A673 (cell line): ENCODE measurements around the gene ABHD16B. TPM values are rescaled to one million over a fixed set of nuclear protein-coding genes. Genes with fewer than 3 reads are reported as not detected.

Source experiments
- BruUV-seq: library from RNA; stranded (reverse); fragments of 400-500 nt; replicated peaks from 2 replicates; lab custom pipeline; 2021; lab: Mats Ljungman, UMichigan
- CTCF ChIA-PET: fragments of 300-600 bp; sonication (Branson Sonifier 250); formaldehyde crosslinking; loops from one replicate; lab custom pipeline; 2022; ENCODE audit warnings: antibody characterized with exemption; lab: Charles Lee
- POLR2A ChIA-PET: fragments of 300-600 bp; sonication (Branson Sonifier 250); formaldehyde crosslinking; loops from one replicate; lab custom pipeline; 2022; ENCODE audit warnings: antibody characterized with exemption; ENCODE audit not compliant: low non-redundant PET; lab: Charles Lee
- DNase-seq: peaks from one replicate; pipeline ENCODE4 v3.0.0-alpha.2; 2015; ENCODE audit warnings: low spot score
- H3K27ac ChIP-seq: fragments of 200-600 bp; sonication (generic); 2 replicates; pipeline ENCODE4 v1.5.1; 2016; ENCODE audit warnings: mixed run types, low read depth, mild to moderate bottlenecking, mixed read lengths, antibody characterized with exemption, low read length; ENCODE audit not compliant: poor library complexity, severe bottlenecking
- H3K27me3 ChIP-seq: fragments of 200-600 bp; sonication (generic); replicated peaks from 2 replicates; pipeline ENCODE4 v1.6.1; 2017; ENCODE audit warnings: mixed run types, low read depth, mild to moderate bottlenecking, mixed read lengths, antibody characterized with exemption, low read length; ENCODE audit not compliant: insufficient read depth, poor library complexity
- H3K36me3 ChIP-seq: fragments of 200-600 bp; sonication (generic); 2 replicates; pipeline ENCODE4 v1.6.1; 2016; ENCODE audit warnings: mixed run types, mild to moderate bottlenecking, mixed read lengths, antibody characterized with exemption, low read length; ENCODE audit not compliant: insufficient read depth, poor library complexity, severe bottlenecking
- H3K4me1 ChIP-seq: fragments of 200-600 bp; sonication (generic); 2 replicates; pipeline ENCODE4 v1.6.1; 2017; ENCODE audit warnings: mixed run types, mild to moderate bottlenecking, mixed read lengths, antibody characterized with exemption, low read length; ENCODE audit not compliant: insufficient read depth, poor library complexity, severe bottlenecking
- H3K4me3 ChIP-seq: fragments of 200-600 bp; sonication (generic); 2 replicates; pipeline ENCODE4 v1.5.1; 2016; ENCODE audit warnings: low read depth, mixed run types, mild to moderate bottlenecking, mixed read lengths, low read length; ENCODE audit not compliant: poor library complexity, severe bottlenecking
- H3K9me3 ChIP-seq: fragments of 200-600 bp; sonication (generic); 2 replicates; pipeline ENCODE4 v1.6.1; 2016; ENCODE audit warnings: mixed run types, low read depth, mild to moderate bottlenecking, mixed read lengths, antibody characterized with exemption, low read length; ENCODE audit not compliant: poor library complexity, severe bottlenecking
- EZH2 ChIP-seq: fragments of 200-600 bp; sonication (generic); IDR thresholded peaks from 2 replicates; pipeline ENCODE4 v1.6.1; 2017; ENCODE audit warnings: borderline replicate concordance, low read depth, mild to moderate bottlenecking, mixed read lengths, antibody characterized with exemption, low read length; ENCODE audit not compliant: poor library complexity, severe bottlenecking
- intact Hi-C: fragments of 100-400 bp; cut with micrococcal nuclease; formaldehyde crosslinking; loops from one replicate; pipeline ENCODE4 v1.10.0; 2022; ENCODE audit not compliant: unreplicated experiment
- total RNA-seq: library from RNA; stranded (reverse); gene quantifications from 2 replicates; pipeline ENCODE4 v1.2.3, GENCODE V29; 2021
- TF ChIP-seq, protein P1 (sequence below): fragments of 300-800, 200-600 bp; sonication (generic); conservative IDR thresholded peaks from 2 replicates; pipeline ENCODE4 v1.5.1; 2017; ENCODE audit warnings: low read depth, mild to moderate bottlenecking, antibody characterized with exemption, low read length, moderate library complexity, mixed read lengths

Gene ABHD16B
- total RNA-seq, 1 experiment from 2014 or later = not detected

DNA sequence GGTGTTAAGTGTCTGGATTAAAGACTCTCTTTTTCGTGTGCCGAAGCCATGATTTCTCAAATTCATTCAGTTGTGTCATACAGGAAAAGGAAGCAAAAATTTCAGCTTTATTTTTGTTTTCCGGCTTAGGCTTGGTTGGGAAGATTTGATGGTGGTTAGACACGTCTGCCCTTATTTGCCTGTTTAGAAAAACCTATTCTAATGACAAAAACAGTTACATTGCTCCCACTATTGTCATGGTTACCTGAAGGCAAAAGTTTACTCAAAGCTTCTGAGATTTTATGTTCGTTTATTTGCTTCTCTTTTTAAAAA, 34.6 kb downstream of the ABHD16B start:
- intact Hi-C loops = no loop called here

DNA sequence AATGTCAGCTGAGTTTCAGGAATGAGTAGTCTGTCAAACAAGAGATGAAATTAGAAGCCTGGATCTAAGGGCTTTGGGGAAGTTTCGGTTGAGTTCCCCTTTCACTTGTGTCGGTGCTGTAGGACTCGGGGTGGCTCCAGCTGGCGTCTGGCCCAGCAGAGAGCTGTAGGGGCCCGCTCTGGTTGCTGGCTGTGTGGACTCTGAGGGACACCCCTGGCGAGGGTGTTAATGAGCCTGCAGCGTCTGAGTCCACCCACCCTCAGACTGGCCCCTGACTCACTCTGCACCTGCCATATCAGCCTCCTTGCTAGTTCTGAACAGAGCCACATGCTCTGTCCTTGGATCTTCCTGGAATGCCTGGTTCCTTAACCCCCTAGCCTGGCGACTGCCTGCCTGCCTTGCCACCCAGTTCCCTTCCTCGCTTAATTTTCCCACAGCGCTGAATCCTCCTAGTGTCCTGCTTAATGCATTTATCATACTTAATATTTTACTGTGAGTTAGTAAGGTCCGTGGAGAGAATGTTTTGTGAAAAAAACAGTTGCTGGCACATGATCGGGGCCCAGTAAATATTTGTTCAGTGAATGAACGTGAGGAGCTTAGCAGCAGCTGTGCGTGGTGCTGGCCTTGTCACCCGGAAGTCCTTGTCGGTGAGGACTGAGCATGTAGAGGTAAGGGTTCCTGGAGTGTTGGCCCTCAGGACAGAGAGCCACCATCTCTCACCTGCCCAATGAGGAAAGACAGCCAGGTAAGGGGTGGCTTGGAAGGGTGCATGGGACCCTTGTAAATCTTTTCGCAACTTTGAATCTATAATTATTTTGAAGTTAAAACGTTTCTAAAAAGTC, 35.2 kb downstream of the ABHD16B start:
- intact Hi-C loops = no loop called here
- DNase-seq = no peak
- no peaks in the 10 kb centered on the region for H3K9me3 ChIP-seq
- peaks cover 9% of the 10 kb centered on the region for H3K4me1 ChIP-seq
- no peaks in the 10 kb centered on the region for H3K36me3 ChIP-seq
- peak overlapping the region; percentile 67 for H3K4me3 ChIP-seq
- no peak for TF ChIP-seq EZH2
- TF ChIP-seq, protein P1, sequence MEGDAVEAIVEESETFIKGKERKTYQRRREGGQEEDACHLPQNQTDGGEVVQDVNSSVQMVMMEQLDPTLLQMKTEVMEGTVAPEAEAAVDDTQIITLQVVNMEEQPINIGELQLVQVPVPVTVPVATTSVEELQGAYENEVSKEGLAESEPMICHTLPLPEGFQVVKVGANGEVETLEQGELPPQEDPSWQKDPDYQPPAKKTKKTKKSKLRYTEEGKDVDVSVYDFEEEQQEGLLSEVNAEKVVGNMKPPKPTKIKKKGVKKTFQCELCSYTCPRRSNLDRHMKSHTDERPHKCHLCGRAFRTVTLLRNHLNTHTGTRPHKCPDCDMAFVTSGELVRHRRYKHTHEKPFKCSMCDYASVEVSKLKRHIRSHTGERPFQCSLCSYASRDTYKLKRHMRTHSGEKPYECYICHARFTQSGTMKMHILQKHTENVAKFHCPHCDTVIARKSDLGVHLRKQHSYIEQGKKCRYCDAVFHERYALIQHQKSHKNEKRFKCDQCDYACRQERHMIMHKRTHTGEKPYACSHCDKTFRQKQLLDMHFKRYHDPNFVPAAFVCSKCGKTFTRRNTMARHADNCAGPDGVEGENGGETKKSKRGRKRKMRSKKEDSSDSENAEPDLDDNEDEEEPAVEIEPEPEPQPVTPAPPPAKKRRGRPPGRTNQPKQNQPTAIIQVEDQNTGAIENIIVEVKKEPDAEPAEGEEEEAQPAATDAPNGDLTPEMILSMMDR = no peak
- peak overlapping the region; percentile 48 for H3K27ac ChIP-seq
- H3K27me3 ChIP-seq = no peaks in the 10 kb centered on the region
- CTCF ChIA-PET = no interaction called here
- POLR2A ChIA-PET = no interaction called here
- BruUV-seq = no TSS peak

More for the DNA sequence above, 34.6 kb downstream of the ABHD16B start:
- ChIA-PET CTCF (no interaction called here), POLR2A (interaction anchor here (0.5 kb wide), 1 partner anchor 387 kb away, joined by 12 read pairs; no protein-coding TSS in a partner anchor)
- TSS peak; percentile 46 for BruUV-seq
- peak overlapping the region; percentile 67 for H3K4me3 ChIP-seq
- peak overlapping the region; percentile 48 for H3K27ac ChIP-seq
- no peak for DNase-seq
- no peaks in the 10 kb centered on the region for H3K9me3 ChIP-seq
- H3K27me3 ChIP-seq = no peaks in the 10 kb centered on the region
- peaks cover 9% of the 10 kb centered on the region for H3K4me1 ChIP-seq
- TF ChIP-seq, protein P1 = no peak
- no peak for TF ChIP-seq EZH2
- H3K36me3 ChIP-seq = peaks cover under 1% of the 10 kb centered on the region

DNA sequence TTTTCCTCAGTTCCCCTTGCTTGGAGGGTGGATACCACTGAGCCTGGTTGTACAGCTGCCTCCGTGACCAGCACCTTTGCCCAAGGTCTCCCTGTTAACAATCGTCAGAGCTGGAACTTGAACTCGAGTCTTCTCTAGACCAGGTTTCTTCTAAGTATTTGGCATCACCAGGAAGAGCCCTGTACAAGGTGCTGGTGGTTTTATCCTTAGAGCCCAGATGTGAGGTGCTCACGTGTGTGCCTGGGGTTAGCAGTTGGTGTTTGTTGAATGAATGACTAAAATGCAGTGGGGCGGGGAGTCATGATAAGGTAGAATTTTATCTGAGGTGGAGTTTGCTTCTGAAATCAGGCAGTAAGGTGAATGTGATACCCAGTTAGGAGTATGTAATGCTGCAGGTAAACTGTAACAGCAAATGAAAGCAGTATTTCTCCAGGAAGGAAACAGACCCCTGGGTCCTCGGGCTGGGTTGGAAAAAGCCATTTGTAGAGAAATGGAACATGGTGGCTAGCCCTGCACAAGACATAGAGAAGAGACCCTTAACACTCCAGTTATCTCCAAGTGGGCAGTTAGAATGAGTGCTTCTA, 36.8 kb downstream of the ABHD16B start:
- peaks cover 9% of the 10 kb centered on the region for H3K4me1 ChIP-seq
- TF ChIP-seq, protein P1 = no peak
- no peak for TF ChIP-seq EZH2
- no peak overlapping the region for H3K27ac ChIP-seq
- no peak for DNase-seq
- BruUV-seq = no TSS peak
- H3K27me3 ChIP-seq = no peaks in the 10 kb centered on the region
- H3K36me3 ChIP-seq = no peaks in the 10 kb centered on the region
- H3K4me3 ChIP-seq = no peak overlapping the region
- intact Hi-C loops = no loop called here
- ChIA-PET POLR2A (no interaction called here), CTCF (no interaction called here)
- no peaks in the 10 kb centered on the region for H3K9me3 ChIP-seq
